Left renal pelvis (tissue), 4 donors: ENCODE results near the gene ANAPC10. TPM values are rescaled to one million over a fixed set of nuclear protein-coding genes. Genes with fewer than 3 reads are reported as not detected.
"Not testable (repeated sequence)": the region's sequence is repeated elsewhere in the genome, so short reads cannot be mapped to it uniquely, and the experiment has no call there.

ENCODE experiments used
- DNase-seq, 4 donors: peaks; one replicate each; pipeline ENCODE4 v3.0.0-alpha.2; 2013; ENCODE audit warnings: low read depth in 4 of 4, low spot score in 3 of 4
- polyA plus RNA-seq, 4 donors: library from polyadenylated mRNA; unstranded; fragments of 120-200 nt; gene quantifications; one replicate each; pipeline ENCODE4 v1.2.1, GENCODE V29; 2013; ENCODE audit not compliant: insufficient read length in 4 of 4

Gene ANAPC10
- polyA plus RNA-seq, 4 donors = 26.6 to 35.1 (median 30.5) TPM

- DNase-seq = no peak
Observed at GRCh38 chr4:145012841-145013240, 85.2 kb downstream of the ANAPC10 start.

DNA sequence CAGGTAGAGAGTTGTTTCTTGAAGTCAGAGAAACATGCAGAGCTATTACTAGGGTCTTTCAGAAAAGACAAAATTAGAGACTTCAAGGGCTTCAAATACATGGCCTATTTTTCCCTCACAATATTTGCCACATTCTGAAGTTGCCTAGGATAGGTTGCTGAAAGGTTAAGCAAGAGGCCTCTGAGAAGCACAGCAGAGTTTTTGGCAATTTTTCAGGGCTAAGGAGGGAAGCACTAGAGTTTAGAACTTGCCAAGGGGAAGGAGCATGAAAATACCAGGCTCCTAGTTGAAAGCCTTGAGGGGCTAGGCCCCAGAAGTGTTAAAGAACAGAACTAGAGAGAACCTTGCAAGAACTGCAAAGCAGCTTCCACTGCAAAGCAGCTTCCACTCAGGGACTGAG, 86.4 kb downstream of the ANAPC10 start:
- DNase-seq = no peak

DNA sequence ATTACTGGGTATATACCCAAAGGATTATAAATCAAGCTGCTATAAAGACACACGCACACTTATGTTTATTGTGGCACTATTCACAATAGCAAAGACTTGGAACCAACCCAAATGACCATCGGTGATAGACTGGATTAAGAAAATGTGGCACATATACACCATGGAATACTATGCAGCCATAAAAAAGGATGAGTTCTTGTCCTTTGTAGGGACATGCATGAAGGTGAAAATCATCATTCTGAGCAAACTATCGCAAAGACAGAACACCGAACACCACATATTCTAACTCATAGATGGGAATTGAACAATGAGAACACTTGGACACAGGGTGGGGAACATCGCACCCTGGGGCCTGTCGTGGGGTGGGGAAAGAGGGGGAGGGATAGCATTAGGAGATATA, 87.7 kb downstream of the ANAPC10 start:
- DNase-seq = not testable (repeated sequence)

- no peak for DNase-seq
Observed at GRCh38 chr4:145003675-145004074, 94.3 kb downstream of the ANAPC10 start.

- DNase-seq = no peak
Observed at GRCh38 chr4:145001635-145002034, 96.4 kb downstream of the ANAPC10 start.

- not testable (repeated sequence) for DNase-seq
Observed at GRCh38 chr4:145000656-145001055, 97.3 kb downstream of the ANAPC10 start.

DNA sequence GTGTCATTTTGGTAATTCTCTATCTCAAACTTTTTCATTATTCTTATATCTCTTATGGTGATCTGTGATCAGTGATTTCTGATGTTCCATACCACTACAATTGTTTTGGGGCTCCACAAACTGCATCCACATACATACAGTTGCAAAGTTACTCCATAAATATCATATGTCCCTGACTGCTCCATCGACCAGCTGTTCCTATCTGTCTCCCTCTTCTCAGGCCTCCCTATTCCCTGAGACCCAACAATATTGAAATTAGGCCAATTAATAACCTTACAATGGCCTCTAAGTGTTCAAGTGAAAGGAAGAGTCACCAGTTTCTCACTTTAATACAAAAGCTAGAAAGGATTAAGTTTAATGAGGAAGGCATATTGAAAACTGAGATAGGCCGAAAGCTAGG, 108.7 kb downstream of the ANAPC10 start:
- DNase-seq = no peak

- no peak for DNase-seq
Observed at GRCh38 chr4:144985531-144985930, 112.5 kb downstream of the ANAPC10 start.

DNA sequence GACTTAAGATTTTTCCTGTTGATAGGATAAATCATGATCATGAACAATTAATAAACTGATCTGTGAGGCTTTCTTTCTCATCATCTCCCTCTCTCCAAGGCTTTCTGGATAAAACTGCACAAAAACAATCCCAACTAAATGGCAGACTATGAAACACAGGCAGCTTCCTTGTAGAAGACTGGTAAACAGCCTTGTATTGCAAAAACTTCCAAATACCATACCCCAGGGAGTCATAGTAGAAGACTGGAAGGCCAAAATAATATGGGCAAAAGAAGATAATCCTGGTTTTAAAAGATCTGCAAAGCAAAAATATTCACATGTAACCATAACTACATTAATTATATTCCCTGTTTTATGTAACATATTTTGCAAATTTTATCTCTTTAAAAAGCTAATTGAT, 113.0 kb downstream of the ANAPC10 start:
- DNase-seq = no peak

DNA sequence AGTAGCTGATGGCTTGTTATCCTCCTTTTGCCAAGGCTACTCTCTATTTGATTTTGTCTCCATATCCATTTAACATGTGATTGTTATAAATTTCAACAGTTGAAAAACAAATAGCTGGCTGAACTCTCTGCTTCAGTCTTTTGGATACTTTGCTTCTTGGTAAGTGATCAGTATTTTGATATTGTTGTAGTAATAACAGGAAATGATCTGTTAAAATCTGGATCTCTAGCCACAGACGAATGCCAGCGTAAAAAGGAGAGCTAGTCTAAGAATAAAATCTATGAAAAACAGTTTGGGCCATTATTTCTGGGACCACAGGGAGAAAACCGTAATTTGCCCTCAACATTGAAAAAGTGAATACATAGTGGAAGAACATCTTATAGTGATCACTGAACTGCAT, 113.8 kb downstream of the ANAPC10 start:
- DNase-seq = no peak

DNA sequence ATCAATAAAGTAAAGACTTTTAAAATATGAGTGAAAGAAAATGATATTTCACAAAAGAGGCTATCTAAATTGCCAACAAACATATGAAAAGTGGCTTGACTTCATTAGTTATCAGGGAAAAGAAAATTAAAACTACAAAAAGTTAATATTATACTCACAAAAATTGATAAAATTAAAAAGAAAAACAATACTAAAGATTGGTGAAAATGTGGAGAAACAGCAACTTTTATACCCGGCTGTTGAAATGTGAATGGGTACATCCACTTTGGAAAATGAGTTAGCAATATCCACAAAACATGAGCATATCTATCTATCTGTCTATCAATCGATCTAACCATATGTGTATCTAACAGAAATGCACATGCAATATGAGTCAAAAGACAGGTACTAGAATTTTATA, 122.3 kb downstream of the ANAPC10 start:
- DNase-seq = no peak

DNA sequence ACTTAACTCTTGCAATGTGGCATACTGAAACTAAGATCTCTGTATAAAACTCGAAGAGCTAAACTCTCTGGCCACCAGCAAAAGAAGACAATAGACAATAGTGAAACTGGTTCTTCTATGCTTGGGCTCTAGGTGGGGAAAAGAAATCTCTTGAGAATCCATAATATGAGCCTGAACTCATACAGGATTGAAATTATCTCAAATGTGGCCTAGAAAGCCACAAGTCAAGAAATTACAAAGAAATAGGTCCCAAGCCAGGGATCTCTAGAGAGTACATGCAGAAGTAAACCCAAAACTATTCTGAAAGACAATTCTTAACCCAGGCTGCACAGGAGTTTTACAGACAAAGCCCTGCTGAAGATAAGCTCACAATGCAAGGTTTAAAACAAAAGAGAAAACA, 127.4 kb downstream of the ANAPC10 start:
- DNase-seq = no peak

GRCh38 chr4:144969821-144970220, 128.2 kb downstream of the ANAPC10 start:
- DNase-seq = no peak

GRCh38 chr4:144968606-144969005, 129.4 kb downstream of the ANAPC10 start:
- no peak for DNase-seq

DNA sequence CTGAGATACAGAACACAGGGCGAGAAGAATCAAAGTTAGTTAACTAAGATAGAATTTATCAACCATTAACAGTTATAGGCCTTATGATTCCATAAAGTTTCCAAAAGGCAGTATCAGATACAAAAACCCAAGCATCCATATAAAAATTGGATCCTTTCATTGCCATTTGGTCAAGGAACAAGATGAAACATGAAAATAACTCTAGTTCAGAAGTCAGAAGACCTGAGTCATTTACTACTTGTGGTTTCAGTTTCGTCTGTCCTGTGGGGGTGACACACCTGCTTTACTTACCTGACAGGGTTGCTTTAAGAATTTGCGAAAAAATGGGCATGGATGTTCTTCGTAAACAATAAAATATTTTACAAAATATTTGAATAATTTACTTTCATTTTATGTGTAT, 130.8 kb downstream of the ANAPC10 start:
- DNase-seq = no peak

DNA sequence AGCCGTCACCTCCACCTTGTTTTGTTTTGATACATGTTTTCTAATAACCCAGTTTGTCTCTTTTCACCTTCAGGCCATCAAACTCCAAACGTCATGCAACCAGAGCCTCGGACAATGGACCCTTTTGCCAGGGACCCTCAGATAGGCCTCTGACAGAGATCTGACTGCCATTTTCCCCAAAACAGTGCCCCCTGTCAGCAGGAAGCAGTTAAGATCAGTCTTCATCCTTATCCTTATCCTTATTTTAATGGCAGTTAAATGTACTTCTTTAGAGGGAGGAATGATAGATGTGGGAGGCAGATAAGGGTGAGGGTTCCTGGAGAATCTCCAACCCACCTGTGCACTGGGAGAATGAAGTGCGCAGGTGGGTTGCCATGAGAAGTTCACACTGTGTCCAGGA, 135.7 kb downstream of the ANAPC10 start:
- DNase-seq = no peak

- DNase-seq = no peak
Observed at GRCh38 chr4:144955104-144955503, 142.9 kb downstream of the ANAPC10 start.

GRCh38 chr4:144954230-144954629, 143.8 kb downstream of the ANAPC10 start:
- DNase-seq = no peak

DNA sequence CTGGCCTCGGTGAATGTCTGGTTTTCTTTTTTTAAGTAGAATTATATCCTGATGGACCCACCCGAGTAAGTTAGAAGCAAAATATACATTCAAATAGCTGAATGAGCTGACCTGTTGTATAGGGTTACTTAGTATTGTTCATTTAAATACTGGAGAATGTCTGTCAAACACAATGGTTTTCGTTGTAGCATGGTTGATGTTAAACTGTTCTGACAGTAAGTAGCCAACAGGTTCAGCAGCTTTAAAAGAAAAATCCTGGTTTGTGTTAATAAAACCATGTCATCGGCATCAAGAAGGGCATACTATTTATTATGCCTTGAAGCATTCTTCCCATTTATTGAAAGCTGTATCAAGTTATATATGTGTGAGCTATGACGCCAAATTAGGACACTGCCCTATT, 149.6 kb downstream of the ANAPC10 start:
- no peak for DNase-seq

GRCh38 chr4:144948009-144948408, 150.0 kb downstream of the ANAPC10 start:
- DNase-seq = no peak
